H9 (cell line): Measurements from ENCODE around the gene DPP6. TPM values are rescaled to one million over a fixed set of nuclear protein-coding genes. Genes with fewer than 3 reads are reported as not detected.

Experiments used
- DNase-seq: peaks from one replicate; pipeline ENCODE4 v3.0.0-alpha.2; 2017
- H2AFZ ChIP-seq: one replicate; pipeline ENCODE4 v1.6.1; 2013; ENCODE audit warnings: mild to moderate bottlenecking, low read length, control low read depth, moderate library complexity
- H2AK5ac ChIP-seq: 2 replicates; pipeline ENCODE4 v1.6.1; 2013; ENCODE audit warnings: low read length, control low read depth, mixed read lengths; ENCODE audit not compliant: insufficient read length
- H2BK120ac ChIP-seq: one replicate; pipeline ENCODE4 v1.6.1; 2013; ENCODE audit warnings: low read depth, mild to moderate bottlenecking, low read length, control low read depth, inconsistent platforms; ENCODE audit not compliant: poor library complexity, severe bottlenecking
- H2BK12ac ChIP-seq: 2 replicates; pipeline ENCODE4 v1.6.1; 2013; ENCODE audit warnings: low read length, control low read depth, mixed read lengths, low read depth; ENCODE audit not compliant: insufficient read length
- H2BK15ac ChIP-seq: 2 replicates; pipeline ENCODE4 v1.6.1; 2013; ENCODE audit warnings: low read depth, low read length, control low read depth
- H2BK20ac ChIP-seq: one replicate; pipeline ENCODE4 v1.6.1; 2013; ENCODE audit warnings: low read depth, mild to moderate bottlenecking, low read length, control low read depth, inconsistent platforms; ENCODE audit not compliant: poor library complexity, severe bottlenecking
- H2BK5ac ChIP-seq: 2 replicates; pipeline ENCODE4 v1.6.1; 2013; ENCODE audit warnings: low read length, control low read depth, mixed read lengths; ENCODE audit not compliant: insufficient read length
- H3K14ac ChIP-seq: 2 replicates; pipeline ENCODE4 v1.6.1; 2013; ENCODE audit warnings: low read length, control low read depth; ENCODE audit not compliant: insufficient read depth
- H3K18ac ChIP-seq: 2 replicates; pipeline ENCODE4 v1.6.1; 2013; ENCODE audit warnings: low read depth, mild to moderate bottlenecking, mixed read lengths, low read length, control low read depth; ENCODE audit not compliant: insufficient read length
- H3K23ac ChIP-seq: 2 replicates; pipeline ENCODE4 v1.6.1; 2013; ENCODE audit warnings: low read length, control low read depth, mixed read lengths, low read depth; ENCODE audit not compliant: insufficient read length
- H3K23me2 ChIP-seq: 2 replicates; pipeline ENCODE4 v1.6.1; 2013; ENCODE audit warnings: low read depth, mild to moderate bottlenecking, mixed read lengths, low read length, control low read depth; ENCODE audit not compliant: insufficient read length, poor library complexity, severe bottlenecking
- H3K27ac ChIP-seq: 2 replicates; pipeline ENCODE4 v1.5.1; 2013; ENCODE audit warnings: low read length, control low read depth, mixed read lengths, low read depth; ENCODE audit not compliant: insufficient read length
- H3K27me3 ChIP-seq: 2 replicates; pipeline ENCODE4 v1.6.1; 2013; ENCODE audit warnings: low read length, control low read depth, inconsistent platforms; ENCODE audit not compliant: insufficient read depth
- H3K4ac ChIP-seq: 2 replicates; pipeline ENCODE4 v1.6.1; 2013; ENCODE audit warnings: low read depth, mild to moderate bottlenecking, control low read depth, inconsistent platforms, low read length, moderate library complexity
- H3K4me1 ChIP-seq: 2 replicates; pipeline ENCODE4 v1.6.1; 2013; ENCODE audit warnings: low read length, control low read depth, inconsistent platforms; ENCODE audit not compliant: insufficient read depth
- H3K4me2 ChIP-seq: 2 replicates; pipeline ENCODE4 v1.6.1; 2013; ENCODE audit warnings: low read length, control low read depth, mixed read lengths; ENCODE audit not compliant: insufficient read length, insufficient read depth
- H3K56ac ChIP-seq: 2 replicates; pipeline ENCODE4 v1.6.1; 2013; ENCODE audit warnings: low read depth, mild to moderate bottlenecking, mixed read lengths, low read length, control low read depth; ENCODE audit not compliant: insufficient read length
- H3K79me1 ChIP-seq: 2 replicates; pipeline ENCODE4 v1.6.1; 2013; ENCODE audit warnings: low read depth, mild to moderate bottlenecking, moderate library complexity, low read length, control low read depth, inconsistent platforms; ENCODE audit not compliant: insufficient read depth, poor library complexity, severe bottlenecking
- H3K79me2 ChIP-seq: 2 replicates; pipeline ENCODE4 v1.6.1; 2013; ENCODE audit warnings: low read length, control low read depth, inconsistent platforms; ENCODE audit not compliant: insufficient read depth
- H3K9ac ChIP-seq: 2 replicates; pipeline ENCODE4 v1.6.1; 2013; ENCODE audit warnings: low read length, control low read depth, mixed read lengths; ENCODE audit not compliant: insufficient read length; ENCODE audit errors: extremely low read depth
- H3K9me3 ChIP-seq: one replicate; pipeline ENCODE4 v1.6.1; 2013; ENCODE audit warnings: low read depth, low read length, inconsistent platforms; ENCODE audit not compliant: control insufficient read depth
- H3T11ph ChIP-seq: one replicate; pipeline ENCODE4 v1.6.1; 2013; ENCODE audit warnings: mild to moderate bottlenecking, low read length, control low read depth, inconsistent platforms
- H4K20me1 ChIP-seq: one replicate; pipeline ENCODE4 v1.6.1; 2013; ENCODE audit not compliant: control insufficient read depth, insufficient read length, insufficient read depth
- H4K5ac ChIP-seq: 2 replicates; pipeline ENCODE4 v1.6.1; 2013; ENCODE audit warnings: low read depth, mild to moderate bottlenecking, mixed read lengths, low read length, control low read depth; ENCODE audit not compliant: insufficient read length
- H4K8ac ChIP-seq: replicated peaks from 2 replicates; pipeline ENCODE4 v1.6.1; 2013; ENCODE audit warnings: low read length, control low read depth, mixed read lengths, low read depth; ENCODE audit not compliant: insufficient read length
- H4K91ac ChIP-seq: 2 replicates; pipeline ENCODE4 v1.6.1; 2013; ENCODE audit warnings: low read depth, mild to moderate bottlenecking, moderate library complexity, mixed read lengths, low read length, control low read depth; ENCODE audit not compliant: insufficient read length
- H3K27ac Mint-ChIP-seq, 3 experiments: 2 replicates in 2 of 3; 3 replicates in 1 of 3; pipeline ENCODE4 v1.8.0; 2020 to 2021; ENCODE audit warnings: mixed read lengths in 3 of 3, mild to moderate bottlenecking in 1 of 3, moderate library complexity in 1 of 3
- H3K27me3 Mint-ChIP-seq: 2 replicates; pipeline ENCODE4 v1.8.0; 2021; ENCODE audit warnings: low read depth, mild to moderate bottlenecking, moderate library complexity, mixed read lengths
- H3K36me3 Mint-ChIP-seq, 3 experiments: 2 replicates in 2 of 3; 3 replicates in 1 of 3; pipeline ENCODE4 v1.8.0; 2020 to 2021; ENCODE audit warnings: low read depth in 3 of 3, mixed read lengths in 3 of 3; ENCODE audit not compliant: insufficient read depth in 1 of 3
- H3K4me1 Mint-ChIP-seq, 2 experiments: 2 replicates each; pipeline ENCODE4 v1.8.0; 2020; ENCODE audit warnings: mixed read lengths in 2 of 2
- H3K4me3 Mint-ChIP-seq, 2 experiments: 2 replicates in 1 of 2; 3 replicates in 1 of 2; pipeline ENCODE4 v1.8.0; 2020 to 2021; ENCODE audit warnings: mild to moderate bottlenecking in 2 of 2, mixed read lengths in 2 of 2, moderate library complexity in 1 of 2
- H3K9me3 Mint-ChIP-seq, 2 experiments: 2 replicates in 1 of 2; 3 replicates in 1 of 2; pipeline ENCODE4 v1.8.0; 2020; ENCODE audit warnings: mild to moderate bottlenecking in 2 of 2, mixed read lengths in 2 of 2, moderate library complexity in 1 of 2
- CTCF ChIP-seq: fragments of 200-600 bp; sonication (generic); conservative IDR thresholded peaks from 3 replicates; pipeline ENCODE4 v1.8.0; 2021; ENCODE audit warnings: antibody characterized with exemption, mild to moderate bottlenecking
- WGBS: extraction: QIAGEN DNeasy Blood & Tissue Kit; methylation state at CpG from one replicate; pipeline ENCODE4 v1.1.7; 2013; ENCODE audit warnings: missing lambda C conversion rate, low lambda C conversion rate, mixed read lengths; ENCODE audit not compliant: insufficient read length; ENCODE audit errors: extremely low coverage; 5-methylcytosine and 5-hydroxymethylcytosine counted together
- total RNA-seq: library from RNA; stranded (reverse); gene quantifications from 2 replicates; pipeline ENCODE4 v1.2.1, GENCODE V29; 2021

DPP6 gene
- total RNA-seq, 1 experiment from 2014 or later, result 4.5 TPM

- no peak overlapping the region for H3K23ac ChIP-seq
- H3K27me3 ChIP-seq, result no peaks in the 10 kb centered on the region
- no peaks in the 10 kb centered on the region for H3K4me1 ChIP-seq
- whole genome bisulfite sequencing, result 100% methylated on average over 2 of the region's 3 CpGs
- no peaks in the 10 kb centered on the region for H3K9me3 ChIP-seq
- no peak overlapping the region for H3T11ph ChIP-seq
- no peak overlapping the region for H2AK5ac ChIP-seq
- H3K27ac Mint-ChIP-seq, result no peak overlapping the region
- H2BK15ac ChIP-seq, result no peak overlapping the region
- H2BK120ac ChIP-seq, result no peak overlapping the region
- no peak overlapping the region for H3K14ac ChIP-seq
- DNase-seq, result no peak
- H4K20me1 ChIP-seq, result peaks cover 3% of the 10 kb centered on the region
- peaks cover 0 to 3% (median 0%) of the 10 kb centered on the region in 3 experiments; a peak in 1 of 7 replicates for H3K36me3 Mint-ChIP-seq
- H2BK5ac ChIP-seq, result no peak overlapping the region
- H2BK12ac ChIP-seq, result no peak overlapping the region
- no peak overlapping the region for H3K4ac ChIP-seq
- no peak overlapping the region for H3K27ac ChIP-seq
- no peak for TF ChIP-seq CTCF
- no peak overlapping the region for H3K4me2 ChIP-seq
- H3K4me1 Mint-ChIP-seq, result peaks cover 0 to 2% of the 10 kb centered on the region in 2 experiments; a peak in 2 of 4 replicates
- H4K8ac ChIP-seq, result no peak overlapping the region
- no peak overlapping the region for H3K56ac ChIP-seq
- no peaks in the 10 kb centered on the region for H3K23me2 ChIP-seq
- H3K27me3 Mint-ChIP-seq, result no peaks in the 10 kb centered on the region
- H3K79me2 ChIP-seq, result no peaks in the 10 kb centered on the region
- no peak overlapping the region for H3K9ac ChIP-seq
- no peak overlapping the region for H3K4me3 Mint-ChIP-seq
- no peak overlapping the region for H3K18ac ChIP-seq
- H3K9me3 Mint-ChIP-seq, result peaks cover 0 to 5% of the 10 kb centered on the region in 2 experiments; a peak in 3 of 5 replicates
- no peak overlapping the region for H2AFZ ChIP-seq
- no peak overlapping the region for H4K5ac ChIP-seq
- H2BK20ac ChIP-seq, result no peak overlapping the region
- no peaks in the 10 kb centered on the region for H3K79me1 ChIP-seq
- no peak overlapping the region for H4K91ac ChIP-seq
Measured at GRCh38 chr7:154575497-154575896, 523.3 kb downstream of the DPP6 start.
